SK-N-SH (cell line): ENCODE data around the gene SLC45A1. TPM values are rescaled to one million over a fixed set of nuclear protein-coding genes. Genes with fewer than 3 reads are reported as not detected.

Experiments used
- CTCF ChIA-PET: fragments of 300-600, 350-600 bp; formaldehyde crosslinking; extraction: SDS; loops from one replicate; lab custom pipeline; 2021; lab: Yijun Ruan, JAX
- POLR2A ChIA-PET: fragments of 350-600 bp; sonication (Branson Sonifier 250); formaldehyde crosslinking; extraction: SDS; loops from one replicate; lab custom pipeline; 2020; ENCODE audit warnings: antibody characterized with exemption, inconsistent platforms; lab: Yijun Ruan, JAX
- DNase-seq: peaks from one replicate; pipeline ENCODE4 v3.0.0; 2012
- H2AFZ ChIP-seq: fragments of 200-600 bp; sonication (generic); 2 replicates; pipeline ENCODE4 v1.8.1; 2016; ENCODE audit warnings: antibody characterized with exemption, mild to moderate bottlenecking, low read depth
- H3F3A ChIP-seq: fragments of 200-600 bp; sonication (generic); replicated peaks from 2 replicates; pipeline ENCODE3; 2016; ENCODE audit warnings: antibody characterized with exemption, mild to moderate bottlenecking; ENCODE audit not compliant: insufficient read depth
- H3K27ac ChIP-seq, 2 experiments: fragments of 200-500 bp in 1 of 2; fragments of 200-600 bp in 1 of 2; sonication (Bioruptor generic) in 1 of 2; sonication (generic), shearing (Covaris generic) in 1 of 2; 2 replicates each; pipeline versions ENCODE4 v1.5.1 to v1.6.1; 2014 to 2016; ENCODE audit warnings: low read depth in 2 of 2, inconsistent platforms in 1 of 2, low read length in 1 of 2, mild to moderate bottlenecking in 1 of 2, mixed read lengths in 1 of 2
- H3K27me3 ChIP-seq: fragments of 200-600 bp; sonication (generic), shearing (Covaris generic); 2 replicates; pipeline ENCODE4 v1.6.1; 2016; ENCODE audit warnings: mixed run types; ENCODE audit not compliant: insufficient read depth
- H3K36me3 ChIP-seq, 2 experiments: fragments of 200-500 bp in 1 of 2; fragments of 200-600 bp in 1 of 2; sonication (Bioruptor generic) in 1 of 2; sonication (generic) in 1 of 2; replicated peaks in 1 of 2; 2 replicates each; pipeline versions ENCODE3 to v1.5.1; 2014 to 2016; ENCODE audit warnings: low read length in 1 of 2, mild to moderate bottlenecking in 1 of 2; ENCODE audit not compliant: insufficient read depth in 2 of 2, control insufficient read depth in 1 of 2
- H3K4me1 ChIP-seq, 2 experiments: fragments of 200-500 bp in 1 of 2; fragments of 200-600 bp in 1 of 2; sonication (Bioruptor generic) in 1 of 2; sonication (generic), shearing (Covaris generic) in 1 of 2; 2 replicates each; pipeline versions ENCODE4 v1.5.1 to v1.6.1; 2014 to 2016; ENCODE audit warnings: low read depth in 1 of 2, low read length in 1 of 2, mixed run types in 1 of 2; ENCODE audit not compliant: insufficient read depth in 2 of 2, control insufficient read depth in 1 of 2
- H3K4me2 ChIP-seq: fragments of 200-600 bp; sonication (generic), shearing (Covaris generic); 2 replicates; pipeline ENCODE4 v1.6.1; 2017; ENCODE audit warnings: mixed run types
- H3K4me3 ChIP-seq, 2 experiments: fragments of 200-500 bp in 1 of 2; fragments of 200-600 bp in 1 of 2; sonication (Bioruptor generic) in 1 of 2; sonication (generic), shearing (Covaris generic) in 1 of 2; 2 replicates each; pipeline versions ENCODE4 v1.5.1 to v1.8.1; 2014 to 2016; ENCODE audit warnings: low read depth in 2 of 2, inconsistent platforms in 1 of 2, low read length in 1 of 2, mild to moderate bottlenecking in 1 of 2, mixed read lengths in 1 of 2, moderate library complexity in 1 of 2
- H3K79me2 ChIP-seq: fragments of 200-600 bp; sonication (generic); 2 replicates; pipeline ENCODE4 v1.8.1; 2017; ENCODE audit warnings: mild to moderate bottlenecking; ENCODE audit not compliant: insufficient read depth
- H3K9ac ChIP-seq: fragments of 200-600 bp; sonication (generic); 2 replicates; pipeline ENCODE4 v1.6.1; 2017; ENCODE audit warnings: mixed run types
- H3K9me2 ChIP-seq: fragments of 200-600 bp; sonication (generic); 2 replicates; pipeline ENCODE4 v1.6.1; 2017; ENCODE audit warnings: mixed run types
- H3K9me3 ChIP-seq: fragments of 200-600 bp; sonication (generic); 2 replicates; pipeline ENCODE4 v1.6.1; 2017; ENCODE audit warnings: mixed run types, mild to moderate bottlenecking, moderate library complexity
- H4K20me1 ChIP-seq: fragments of 200-600 bp; sonication (generic); 2 replicates; pipeline ENCODE4 v1.6.1; 2017; ENCODE audit warnings: mild to moderate bottlenecking, mixed run types; ENCODE audit not compliant: insufficient read depth
- ELF1 ChIP-seq: IDR thresholded peaks from 2 replicates; pipeline ENCODE4 v1.4.0; 2012
- EP300 ChIP-seq, 2 experiments: IDR thresholded peaks; 2 replicates each; pipeline versions ENCODE4 v1.4.0 to v1.6.1; 2012; ENCODE audit warnings: borderline replicate concordance in 1 of 2, low read depth in 1 of 2, low read length in 1 of 2
- FOXM1 ChIP-seq: IDR thresholded peaks from 2 replicates; pipeline ENCODE4 v1.4.0; 2012; ENCODE audit warnings: low read depth, mild to moderate bottlenecking
- GATA2 ChIP-seq: sonication (generic); formaldehyde crosslinking; IDR thresholded peaks from 2 replicates; pipeline ENCODE4 v1.5.0; 2020; ENCODE audit warnings: mild to moderate bottlenecking, missing genetic modification reagents
- JUND ChIP-seq: IDR thresholded peaks from 2 replicates; pipeline ENCODE4 v1.4.0; 2012
- RCOR1 ChIP-seq: fragments of 150-350 bp; IDR thresholded peaks from 2 replicates; pipeline ENCODE4 v1.6.1; 2017; ENCODE audit warnings: antibody characterized with exemption, low read length
- RFX5 ChIP-seq: IDR thresholded peaks from 2 replicates; pipeline ENCODE4 v1.6.1; 2012; ENCODE audit warnings: mild to moderate bottlenecking, improper control_type of control experiment, low read length
- TAF1 ChIP-seq: IDR thresholded peaks from 2 replicates; pipeline ENCODE4 v1.6.1; 2012; ENCODE audit warnings: low read depth, mild to moderate bottlenecking, low read length, moderate library complexity, borderline replicate concordance
- TEAD4 ChIP-seq: IDR thresholded peaks from 2 replicates; pipeline ENCODE4 v1.4.0; 2012; ENCODE audit warnings: mild to moderate bottlenecking, borderline replicate concordance; ENCODE audit not compliant: insufficient read depth
- YY1 ChIP-seq: IDR thresholded peaks from 2 replicates; pipeline ENCODE4 v1.4.0; 2012; ENCODE audit warnings: low read depth, mild to moderate bottlenecking
- whole genome bisulfite sequencing: methylation state at CpG from one replicate; pipeline ENCODE4 v1.1.6; 2017; ENCODE audit warnings: low lambda C conversion rate; 5-methylcytosine and 5-hydroxymethylcytosine counted together
- polyA plus RNA-seq, 3 experiments: library from polyadenylated mRNA; depleted of rRNA; stranded (reverse); fragments of >200 nt; gene quantifications; 2 replicates each; pipeline ENCODE4 v1.2.3, GENCODE V29; 2012
- TF ChIP-seq, protein P1 (sequence below): IDR thresholded peaks from 2 replicates; pipeline ENCODE4 v1.6.1; 2012; ENCODE audit warnings: mild to moderate bottlenecking, low read depth, low read length, moderate library complexity
- TF ChIP-seq, protein P2 (sequence below): IDR thresholded peaks from 2 replicates; pipeline ENCODE4 v1.4.0; 2012; ENCODE audit warnings: low read depth, borderline replicate concordance
- TF ChIP-seq, protein P3 (sequence below): fragments of 150-350 bp; IDR thresholded peaks from 2 replicates; pipeline ENCODE4 v1.6.1; 2017; ENCODE audit warnings: antibody characterized with exemption, low read length, low read depth, borderline replicate concordance

SLC45A1 gene
- polyA plus RNA-seq, 1 of the 3 experiments (the other 2 are of a cell fraction), result 2.5 TPM

DNA sequence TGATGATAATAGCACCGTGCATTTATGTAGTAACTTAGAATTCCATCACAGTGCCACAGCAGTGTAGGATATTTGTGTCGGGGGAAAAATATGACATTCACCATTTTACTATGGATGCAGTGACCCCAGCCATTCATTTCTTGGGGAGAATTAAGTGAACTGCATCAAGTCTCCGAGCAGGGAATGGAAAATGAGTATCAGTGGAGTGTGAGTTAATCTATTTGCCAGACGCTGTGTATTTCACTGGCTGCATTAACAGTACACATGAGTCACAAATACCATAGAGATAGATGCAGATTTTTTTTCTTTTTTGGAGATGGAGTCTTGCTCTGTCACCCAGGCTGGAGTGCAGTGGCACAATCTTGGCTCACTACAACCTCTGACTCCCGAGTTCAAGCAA is 33.8 kb upstream of the SLC45A1 start:
- Histone ChIP-seq H3K9me2 (no peaks in the 10 kb centered on the region), H2AFZ (no peak overlapping the region), H3K79me2 (no peaks in the 10 kb centered on the region), H3K9me3 (no peaks in the 10 kb centered on the region), H3F3A (no peaks in the 10 kb centered on the region), H3K27me3 (no peaks in the 10 kb centered on the region)
- ChIA-PET POLR2A (interaction anchor here (1.1 kb wide), 1 partner anchor 30 kb away, joined by 3 read pairs; no protein-coding TSS in a partner anchor), CTCF (no interaction called here)
- 30% methylated on average over 5 of the region's 5 CpGs for WGBS
- TF ChIP-seq FOXM1 (no peak), GATA2 (CRISPR knock-in tag) (no peak)
- TF ChIP-seq, protein P1, sequence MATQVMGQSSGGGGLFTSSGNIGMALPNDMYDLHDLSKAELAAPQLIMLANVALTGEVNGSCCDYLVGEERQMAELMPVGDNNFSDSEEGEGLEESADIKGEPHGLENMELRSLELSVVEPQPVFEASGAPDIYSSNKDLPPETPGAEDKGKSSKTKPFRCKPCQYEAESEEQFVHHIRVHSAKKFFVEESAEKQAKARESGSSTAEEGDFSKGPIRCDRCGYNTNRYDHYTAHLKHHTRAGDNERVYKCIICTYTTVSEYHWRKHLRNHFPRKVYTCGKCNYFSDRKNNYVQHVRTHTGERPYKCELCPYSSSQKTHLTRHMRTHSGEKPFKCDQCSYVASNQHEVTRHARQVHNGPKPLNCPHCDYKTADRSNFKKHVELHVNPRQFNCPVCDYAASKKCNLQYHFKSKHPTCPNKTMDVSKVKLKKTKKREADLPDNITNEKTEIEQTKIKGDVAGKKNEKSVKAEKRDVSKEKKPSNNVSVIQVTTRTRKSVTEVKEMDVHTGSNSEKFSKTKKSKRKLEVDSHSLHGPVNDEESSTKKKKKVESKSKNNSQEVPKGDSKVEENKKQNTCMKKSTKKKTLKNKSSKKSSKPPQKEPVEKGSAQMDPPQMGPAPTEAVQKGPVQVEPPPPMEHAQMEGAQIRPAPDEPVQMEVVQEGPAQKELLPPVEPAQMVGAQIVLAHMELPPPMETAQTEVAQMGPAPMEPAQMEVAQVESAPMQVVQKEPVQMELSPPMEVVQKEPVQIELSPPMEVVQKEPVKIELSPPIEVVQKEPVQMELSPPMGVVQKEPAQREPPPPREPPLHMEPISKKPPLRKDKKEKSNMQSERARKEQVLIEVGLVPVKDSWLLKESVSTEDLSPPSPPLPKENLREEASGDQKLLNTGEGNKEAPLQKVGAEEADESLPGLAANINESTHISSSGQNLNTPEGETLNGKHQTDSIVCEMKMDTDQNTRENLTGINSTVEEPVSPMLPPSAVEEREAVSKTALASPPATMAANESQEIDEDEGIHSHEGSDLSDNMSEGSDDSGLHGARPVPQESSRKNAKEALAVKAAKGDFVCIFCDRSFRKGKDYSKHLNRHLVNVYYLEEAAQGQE, result no peak
- TF ChIP-seq, all 33 proteins: peak for 0
- H3K4me2 ChIP-seq, result no peak overlapping the region
- H3K9ac ChIP-seq, result no peak overlapping the region
- no peaks in the 10 kb centered on the region for H3K36me3 ChIP-seq
- no peak overlapping the region for H3K27ac ChIP-seq
- H3K4me1 ChIP-seq, result no peaks in the 10 kb centered on the region
- no peak overlapping the region for H3K4me3 ChIP-seq
- no peak for DNase-seq
- H4K20me1 ChIP-seq, result no peaks in the 10 kb centered on the region

DNA sequence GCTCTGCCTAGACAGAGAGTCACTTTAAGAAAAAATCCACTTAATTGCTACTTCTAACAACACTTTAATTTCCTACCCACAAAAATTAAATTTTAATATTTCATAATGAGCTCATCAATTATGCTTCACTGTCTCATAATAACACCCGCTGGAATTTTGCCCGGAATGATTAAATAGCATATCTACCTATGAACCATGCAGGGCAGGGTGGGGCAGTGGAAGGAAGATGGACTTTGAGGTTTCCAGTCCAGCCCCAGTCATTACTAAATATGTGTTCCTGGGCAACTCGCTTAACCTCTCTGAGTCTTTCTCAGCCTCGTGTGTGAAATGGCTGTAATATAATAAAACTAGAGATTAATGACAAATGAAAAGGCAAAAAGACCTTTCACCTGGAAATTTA is 32.8 kb upstream of the SLC45A1 start:
- H3K9me2 ChIP-seq, result no peaks in the 10 kb centered on the region
- no peaks in the 10 kb centered on the region for H4K20me1 ChIP-seq
- H2AFZ ChIP-seq, result no peak overlapping the region
- POLR2A ChIA-PET, result interaction anchor here (1.1 kb wide), 1 partner anchor 29 kb away, joined by 3 read pairs; no protein-coding TSS in a partner anchor
- H3K4me1 ChIP-seq, result no peaks in the 10 kb centered on the region
- CTCF ChIA-PET, result no interaction called here
- TF ChIP-seq FOXM1, result no peak
- no peak for TF ChIP-seq EP300 (IDR thresholded peaks at IDR 0.05; ENCODE audit: borderline replicate concordance in 1 of 2, low read depth in 1 of 2, low read length in 1 of 2)
- no peak for TF ChIP-seq RCOR1
- TF ChIP-seq, protein P2, sequence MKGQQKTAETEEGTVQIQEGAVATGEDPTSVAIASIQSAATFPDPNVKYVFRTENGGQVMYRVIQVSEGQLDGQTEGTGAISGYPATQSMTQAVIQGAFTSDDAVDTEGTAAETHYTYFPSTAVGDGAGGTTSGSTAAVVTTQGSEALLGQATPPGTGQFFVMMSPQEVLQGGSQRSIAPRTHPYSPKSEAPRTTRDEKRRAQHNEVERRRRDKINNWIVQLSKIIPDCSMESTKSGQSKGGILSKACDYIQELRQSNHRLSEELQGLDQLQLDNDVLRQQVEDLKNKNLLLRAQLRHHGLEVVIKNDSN, result no peak
- TF ChIP-seq, protein P3, sequence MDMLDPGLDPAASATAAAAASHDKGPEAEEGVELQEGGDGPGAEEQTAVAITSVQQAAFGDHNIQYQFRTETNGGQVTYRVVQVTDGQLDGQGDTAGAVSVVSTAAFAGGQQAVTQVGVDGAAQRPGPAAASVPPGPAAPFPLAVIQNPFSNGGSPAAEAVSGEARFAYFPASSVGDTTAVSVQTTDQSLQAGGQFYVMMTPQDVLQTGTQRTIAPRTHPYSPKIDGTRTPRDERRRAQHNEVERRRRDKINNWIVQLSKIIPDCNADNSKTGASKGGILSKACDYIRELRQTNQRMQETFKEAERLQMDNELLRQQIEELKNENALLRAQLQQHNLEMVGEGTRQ, result no peak
- TF ChIP-seq YY1, result no peak
- no peak for TF ChIP-seq TEAD4
- TF ChIP-seq JUND, result no peak
- TF ChIP-seq ELF1, result no peak
- TF ChIP-seq RFX5, result no peak
- TF ChIP-seq TAF1, result no peak
- TF ChIP-seq, all 33 proteins: peak for 0
- Histone ChIP-seq H3K27ac (no peak overlapping the region), H3K36me3 (no peaks in the 10 kb centered on the region), H3K27me3 (no peaks in the 10 kb centered on the region), H3K79me2 (no peaks in the 10 kb centered on the region), H3F3A (no peaks in the 10 kb centered on the region), H3K9me3 (no peaks in the 10 kb centered on the region), H3K9ac (no peak overlapping the region), H3K4me2 (no peak overlapping the region), H3K4me3 (no peak overlapping the region)
- 52% methylated on average over 4 of the region's 4 CpGs for WGBS
- no peak for DNase-seq
